SK-N-SH treated with all-trans-retinoic acid at 6 μM for 48 hours (cell line): ENCODE results near the gene ATP6V0C.

Experiments
- ATAC-seq: fragments of 200-7000 bp; cut with Tn5 transposase; 3 replicates; pipeline ENCODE4 v1.9.1; 2020; ENCODE audit warnings: mild to moderate bottlenecking, moderate library complexity
- ARNTL ChIP-seq: fragments of 450-650 bp; formaldehyde crosslinking; IDR thresholded peaks from 2 replicates; pipeline ENCODE4 v1.5.0; 2020; ENCODE audit warnings: low read depth, mild to moderate bottlenecking, moderate library complexity, borderline replicate concordance
- BACH2 ChIP-seq: fragments of 250-450 bp; sonication (Bioruptor Pico); IDR thresholded peaks from 2 replicates; pipeline ENCODE4 v1.9.0; 2021; ENCODE audit warnings: mild to moderate bottlenecking, borderline replicate concordance
- CREB5 ChIP-seq: fragments of 250-450 bp; sonication (Bioruptor Pico); IDR thresholded peaks from 2 replicates; pipeline ENCODE4 v1.5.1; 2020; ENCODE audit warnings: low read depth, mild to moderate bottlenecking, moderate library complexity
- CSDC2 ChIP-seq: fragments of 250-450 bp; sonication (Bioruptor Pico); IDR thresholded peaks from 2 replicates; pipeline ENCODE4 v1.5.0; 2020; ENCODE audit warnings: mild to moderate bottlenecking, moderate library complexity
- CSRNP3 ChIP-seq: fragments of 250-450 bp; sonication (Bioruptor Pico); IDR thresholded peaks from 2 replicates; pipeline ENCODE4 v1.5.1; 2021; ENCODE audit warnings: mild to moderate bottlenecking, moderate library complexity
- ISL1 ChIP-seq: fragments of 250-450 bp; sonication (Bioruptor Pico); IDR thresholded peaks from 2 replicates; pipeline ENCODE4 v2.1.2; 2022; ENCODE audit warnings: mild to moderate bottlenecking, moderate library complexity
- POU6F1 ChIP-seq: fragments of 250-450 bp; sonication (Bioruptor Pico); IDR thresholded peaks from 2 replicates; pipeline ENCODE4 v1.8.0; 2021; ENCODE audit warnings: low read depth, mild to moderate bottlenecking, moderate library complexity, borderline replicate concordance
- RARB ChIP-seq: fragments of 250-450 bp; sonication (Bioruptor Pico); IDR thresholded peaks from 2 replicates; pipeline ENCODE4 v1.8.0; 2021; ENCODE audit warnings: mild to moderate bottlenecking, moderate library complexity
- SNAI2 ChIP-seq: fragments of 250-450 bp; sonication (Bioruptor Pico); IDR thresholded peaks from 2 replicates; pipeline ENCODE4 v1.5.0; 2020; ENCODE audit warnings: mild to moderate bottlenecking, moderate library complexity
- TCF4 ChIP-seq: fragments of 250-450 bp; sonication (Bioruptor Pico); IDR thresholded peaks from 2 replicates; pipeline ENCODE4 v1.8.0; 2021; ENCODE audit warnings: mild to moderate bottlenecking, moderate library complexity, borderline replicate concordance
- TOX ChIP-seq: fragments of 250-450 bp; sonication (Bioruptor Pico); IDR thresholded peaks from 2 replicates; pipeline ENCODE4 v1.8.0; 2021; ENCODE audit warnings: mild to moderate bottlenecking, moderate library complexity, borderline replicate concordance
- TSHZ2 ChIP-seq: fragments of 250-450 bp; sonication (Bioruptor Pico); IDR thresholded peaks from 2 replicates; pipeline ENCODE4 v1.5.0; 2020; ENCODE audit warnings: mild to moderate bottlenecking, moderate library complexity
- ZC3H10 ChIP-seq: fragments of 250-450 bp; sonication (Bioruptor Pico); IDR thresholded peaks from 2 replicates; pipeline ENCODE4 v1.5.1; 2021; ENCODE audit warnings: mild to moderate bottlenecking, moderate library complexity
- ZFP3 ChIP-seq: fragments of 250-450 bp; sonication (Bioruptor Pico); IDR thresholded peaks from 2 replicates; pipeline ENCODE4 v1.5.0; 2020; ENCODE audit warnings: mild to moderate bottlenecking, moderate library complexity
- ZFP30 ChIP-seq: fragments of 450-650 bp; formaldehyde crosslinking; IDR thresholded peaks from 2 replicates; pipeline ENCODE4 v1.5.0; 2022; ENCODE audit warnings: mild to moderate bottlenecking, moderate library complexity
- ZNF8 ChIP-seq: fragments of 450-650 bp; formaldehyde crosslinking; IDR thresholded peaks from 2 replicates; pipeline ENCODE4 v1.5.0; 2020; ENCODE audit warnings: mild to moderate bottlenecking, moderate library complexity

The ATP6V0C gene

GRCh38 chr16:2507052-2507659 lies 6.6 kb upstream of the ATP6V0C start:
- TF ChIP-seq ZNF8 (CRISPR knock-in tag) (no peak), POU6F1 (CRISPR knock-in tag) (no peak), SNAI2 (CRISPR knock-in tag) (no peak), TOX (CRISPR knock-in tag) (no peak), ZFP30 (CRISPR knock-in tag) (no peak)
- no peak for ATAC-seq

GRCh38 chr16:2507665-2508064 lies 6.1 kb upstream of the ATP6V0C start:
- ATAC-seq, result no peak

GRCh38 chr16:2508722-2509400 lies 4.9 kb upstream of the ATP6V0C start:
- TF ChIP-seq CSDC2 (CRISPR knock-in tag), result no peak
- no peak for TF ChIP-seq ZC3H10 (CRISPR knock-in tag)
- TF ChIP-seq TSHZ2, result no peak
- no peak for TF ChIP-seq CREB5
- TF ChIP-seq ZNF8 (CRISPR knock-in tag), result no peak
- no peak for TF ChIP-seq POU6F1 (CRISPR knock-in tag)
- TF ChIP-seq SNAI2 (CRISPR knock-in tag), result no peak
- no peak for TF ChIP-seq ZFP3 (CRISPR knock-in tag)
- TF ChIP-seq ARNTL (CRISPR knock-in tag), result no peak
- TF ChIP-seq TCF4 (CRISPR knock-in tag), result no peak
- no peak for ATAC-seq

More at GRCh38 chr16:2507665-2508064, 6.1 kb upstream of the ATP6V0C start:
- TF ChIP-seq CSRNP3, result no peak
- TF ChIP-seq, all 23 proteins: peak for 0

GRCh38 chr16:2511128-2511800 lies 2.5 kb upstream of the ATP6V0C start:
- ATAC-seq, result no peak
- TF ChIP-seq ZNF8 (CRISPR knock-in tag), result no peak
- TF ChIP-seq BACH2 (CRISPR knock-in tag), result no peak
- TF ChIP-seq RARB (CRISPR knock-in tag), result no peak
- TF ChIP-seq ARNTL (CRISPR knock-in tag), result no peak
- TF ChIP-seq ISL1 (CRISPR knock-in tag), result no peak
